ENCODE data around the gene CAMKMT. TPM values are rescaled to one million over a fixed set of nuclear protein-coding genes. Genes with fewer than 3 reads are reported as not detected.

The CAMKMT gene
- total RNA-seq, 1 experiment from 2014 or later, result 17.4 TPM

DNA sequence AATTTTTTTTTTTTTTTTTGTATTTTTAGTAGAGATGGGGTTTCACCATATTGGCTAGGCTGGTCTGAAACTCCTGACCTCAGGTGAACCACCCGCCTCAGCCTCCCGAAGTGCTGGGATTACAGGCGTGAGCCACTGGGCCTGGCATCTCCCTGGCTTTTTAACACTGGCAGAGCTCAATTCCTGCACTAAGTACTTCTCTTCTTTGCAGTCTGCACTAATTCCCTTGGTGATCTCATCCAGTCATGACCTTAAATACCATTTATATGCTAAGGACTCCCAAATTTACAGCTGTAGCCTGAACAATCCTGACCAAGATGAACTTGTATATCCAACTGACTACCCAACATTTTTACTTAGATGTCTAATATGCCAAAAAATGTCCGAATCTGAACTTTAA lies 10.7 kb upstream of the CAMKMT start:
- H2BK12ac ChIP-seq (ENCODE audit: insufficient read length, low read depth, low read length), result no peak overlapping the region
- H3K27me3 ChIP-seq (ENCODE audit: insufficient read depth, low read length), result no peaks in the 10 kb centered on the region
- Mint-ChIP-seq H3K4me1 (peaks cover 13% of the 10 kb centered on the region in 2 experiments), H3K36me3 (ENCODE audit: insufficient read depth in 1 of 3, low read depth in 3 of 3) (peaks cover 1 to 5% (median 3%) of the 10 kb centered on the region in 3 experiments; a peak in 3 of 7 replicates), H3K27ac (0 out of 7 replicates have a peak overlapping the region, but pooled peaks of 1 of the 3 experiments have one; percentile 25), H3K9me3 (no peaks in the 10 kb centered on the region), H3K4me3 (no peak overlapping the region), H3K27me3 (ENCODE audit: low read depth) (no peaks in the 10 kb centered on the region)
- no peaks in the 10 kb centered on the region for H3K4me1 ChIP-seq (ENCODE audit: insufficient read depth, low read length)
- H3K23ac ChIP-seq (ENCODE audit: insufficient read length, low read depth, low read length), result no peak overlapping the region
- H3K4ac ChIP-seq (ENCODE audit: low read depth, low read length), result no peak overlapping the region
- no peak for DNase-seq
- no peaks in the 10 kb centered on the region for H3K9me3 ChIP-seq (ENCODE audit: control insufficient read depth, low read depth, low read length)
- TF ChIP-seq, protein P1, sequence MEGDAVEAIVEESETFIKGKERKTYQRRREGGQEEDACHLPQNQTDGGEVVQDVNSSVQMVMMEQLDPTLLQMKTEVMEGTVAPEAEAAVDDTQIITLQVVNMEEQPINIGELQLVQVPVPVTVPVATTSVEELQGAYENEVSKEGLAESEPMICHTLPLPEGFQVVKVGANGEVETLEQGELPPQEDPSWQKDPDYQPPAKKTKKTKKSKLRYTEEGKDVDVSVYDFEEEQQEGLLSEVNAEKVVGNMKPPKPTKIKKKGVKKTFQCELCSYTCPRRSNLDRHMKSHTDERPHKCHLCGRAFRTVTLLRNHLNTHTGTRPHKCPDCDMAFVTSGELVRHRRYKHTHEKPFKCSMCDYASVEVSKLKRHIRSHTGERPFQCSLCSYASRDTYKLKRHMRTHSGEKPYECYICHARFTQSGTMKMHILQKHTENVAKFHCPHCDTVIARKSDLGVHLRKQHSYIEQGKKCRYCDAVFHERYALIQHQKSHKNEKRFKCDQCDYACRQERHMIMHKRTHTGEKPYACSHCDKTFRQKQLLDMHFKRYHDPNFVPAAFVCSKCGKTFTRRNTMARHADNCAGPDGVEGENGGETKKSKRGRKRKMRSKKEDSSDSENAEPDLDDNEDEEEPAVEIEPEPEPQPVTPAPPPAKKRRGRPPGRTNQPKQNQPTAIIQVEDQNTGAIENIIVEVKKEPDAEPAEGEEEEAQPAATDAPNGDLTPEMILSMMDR (conservative IDR thresholded peaks at IDR 0.05), result no peak
- H2BK20ac ChIP-seq (ENCODE audit: low read depth, low read length, poor library complexity, severe bottlenecking), result no peak overlapping the region
- no peak overlapping the region for H3K4me2 ChIP-seq (ENCODE audit: insufficient read depth, insufficient read length, low read length)
- H3K79me1 ChIP-seq (ENCODE audit: insufficient read depth, low read depth, low read length, poor library complexity, severe bottlenecking), result no peaks in the 10 kb centered on the region
- no peak overlapping the region for H3T11ph ChIP-seq (ENCODE audit: low read length)
- H3K56ac ChIP-seq (ENCODE audit: insufficient read length, low read depth, low read length), result no peak overlapping the region
- H2AFZ ChIP-seq (ENCODE audit: low read length), result no peak overlapping the region
- H4K8ac ChIP-seq (replicated peaks; ENCODE audit: insufficient read length, low read depth, low read length), result no peak overlapping the region
- no peak overlapping the region for H2BK120ac ChIP-seq (ENCODE audit: low read depth, low read length, poor library complexity, severe bottlenecking)
- no peak overlapping the region for H4K5ac ChIP-seq (ENCODE audit: insufficient read length, low read depth, low read length)
- 100% methylated on average over 1 of the region's 4 CpGs for WGBS (ENCODE audit: extremely low coverage, insufficient read length, low lambda C conversion rate)
- H4K20me1 ChIP-seq (ENCODE audit: control insufficient read depth, insufficient read depth, insufficient read length), result no peaks in the 10 kb centered on the region
- H3K18ac ChIP-seq (ENCODE audit: insufficient read length, low read depth, low read length), result no peak overlapping the region
- H3K9ac ChIP-seq (ENCODE audit: extremely low read depth, insufficient read length, low read length), result no peak overlapping the region
- no peak overlapping the region for H3K14ac ChIP-seq (ENCODE audit: insufficient read depth, low read length)
- no peak overlapping the region for H3K27ac ChIP-seq (ENCODE audit: insufficient read length, low read depth, low read length)
- no peak overlapping the region for H2BK5ac ChIP-seq (ENCODE audit: insufficient read length, low read length)
- no peak overlapping the region for H2BK15ac ChIP-seq (ENCODE audit: low read depth, low read length)
- no peaks in the 10 kb centered on the region for H3K23me2 ChIP-seq (ENCODE audit: insufficient read length, low read depth, low read length, poor library complexity, severe bottlenecking)
- no peak overlapping the region for H2AK5ac ChIP-seq (ENCODE audit: insufficient read length, low read length)
- H4K91ac ChIP-seq (ENCODE audit: insufficient read length, low read depth, low read length), result no peak overlapping the region
- H3K79me2 ChIP-seq (ENCODE audit: insufficient read depth, low read length), result no peaks in the 10 kb centered on the region; the same call in 1 of the 2 replicates

Measured in H9 (cell line).